GM20431 (cell line): ENCODE data around the gene LSM10.

Experiments
- in situ Hi-C: fragments of 300-500 bp; cut with MseI, MboI; formaldehyde crosslinking; loops from one replicate; pipeline ENCODE4 v1.15.0; 2020; ENCODE audit warnings: low sequenced_read_pairs; ENCODE audit not compliant: unreplicated experiment

LSM10 gene

DNA sequence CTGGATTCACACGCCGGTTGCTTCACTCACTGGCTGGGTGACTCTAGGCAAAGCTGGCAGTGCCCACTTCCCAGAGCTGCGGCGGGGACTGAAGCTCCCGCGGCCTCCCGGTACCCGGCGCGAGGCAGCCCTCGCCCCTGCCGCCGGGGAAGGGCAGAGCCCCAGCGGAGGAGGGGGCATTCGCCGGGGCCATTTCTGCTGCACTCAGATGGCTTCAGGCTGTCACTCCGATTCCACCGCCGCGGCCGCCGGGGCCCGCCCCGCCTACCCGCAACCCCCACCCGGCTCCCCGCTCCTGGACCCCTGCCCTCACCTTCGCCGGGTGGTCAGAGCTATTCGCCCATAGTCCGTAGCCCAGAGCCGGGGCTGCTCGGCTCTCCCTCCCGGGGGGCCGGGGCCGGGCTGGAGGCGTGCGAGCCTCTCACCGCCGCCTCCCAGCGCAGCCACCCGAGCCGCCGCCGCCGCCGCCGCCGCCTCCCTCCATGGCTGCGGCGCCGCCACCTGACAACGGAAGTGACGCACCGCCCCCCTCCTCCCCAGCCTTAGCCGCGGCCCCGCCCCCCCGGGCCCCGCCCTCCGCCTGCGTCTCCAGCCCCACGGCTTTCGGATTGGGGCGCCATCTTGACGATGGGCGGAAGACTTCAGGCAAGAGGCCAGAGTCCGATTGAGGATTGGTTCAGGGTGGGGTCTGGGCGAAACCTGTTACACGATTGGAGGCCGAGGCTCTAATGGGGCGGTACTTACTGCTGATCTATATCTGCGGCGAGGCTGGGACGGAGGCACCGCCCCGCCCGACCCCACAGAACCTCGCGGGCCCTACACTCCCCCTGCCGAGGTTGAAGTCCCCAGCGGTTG, 12.1 kb downstream of the LSM10 start, which contains the start of gene STK40:
STK40 (minus strand) TSS at position 515 of the 855 bp plus-strand sequence. CDS start 24,592 bp downstream, outside the sequence.
- in situ Hi-C loops: no loop called here

DNA sequence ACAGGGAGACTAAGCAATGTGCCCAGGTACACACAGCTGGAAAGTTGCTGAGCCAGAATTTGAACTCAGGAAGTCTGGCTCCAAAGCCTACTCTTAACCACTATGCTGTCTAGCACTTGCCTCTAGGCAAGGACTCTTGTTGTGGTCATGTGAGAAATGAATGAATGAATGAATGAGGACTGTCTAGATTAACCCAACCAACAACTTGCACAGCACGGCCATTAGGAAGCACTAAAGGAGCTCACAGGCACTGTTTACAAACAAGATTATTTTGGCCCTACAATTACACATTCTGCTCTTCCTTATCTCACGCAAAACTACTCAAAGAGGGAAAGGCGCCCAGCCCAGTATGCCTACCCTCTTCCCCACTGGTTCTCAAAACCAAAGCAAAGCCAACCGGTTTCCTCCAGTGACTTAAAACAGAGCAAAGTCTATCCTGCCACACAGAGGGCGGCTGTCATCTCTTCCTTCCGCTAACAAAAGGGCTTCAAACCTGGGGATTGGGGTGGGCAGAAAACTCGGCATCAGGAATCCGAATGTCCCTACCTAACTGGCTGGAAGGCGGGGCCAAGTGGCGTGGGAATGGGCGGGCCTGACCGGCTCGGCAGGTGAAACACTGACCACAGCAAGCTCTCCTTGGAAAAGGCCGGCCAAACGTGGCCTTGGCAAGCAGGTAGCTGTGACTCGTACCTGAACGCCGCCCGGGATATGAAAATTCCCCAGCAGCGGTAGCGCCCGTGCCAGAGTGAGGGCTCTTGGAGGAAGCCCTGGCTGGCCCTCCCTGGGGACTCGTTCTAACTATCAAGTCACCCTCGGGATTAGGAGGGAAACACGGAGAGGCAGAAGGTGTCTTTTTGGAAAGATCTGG, 12.9 kb downstream of the LSM10 start:
- in situ Hi-C loops: no loop called here

DNA sequence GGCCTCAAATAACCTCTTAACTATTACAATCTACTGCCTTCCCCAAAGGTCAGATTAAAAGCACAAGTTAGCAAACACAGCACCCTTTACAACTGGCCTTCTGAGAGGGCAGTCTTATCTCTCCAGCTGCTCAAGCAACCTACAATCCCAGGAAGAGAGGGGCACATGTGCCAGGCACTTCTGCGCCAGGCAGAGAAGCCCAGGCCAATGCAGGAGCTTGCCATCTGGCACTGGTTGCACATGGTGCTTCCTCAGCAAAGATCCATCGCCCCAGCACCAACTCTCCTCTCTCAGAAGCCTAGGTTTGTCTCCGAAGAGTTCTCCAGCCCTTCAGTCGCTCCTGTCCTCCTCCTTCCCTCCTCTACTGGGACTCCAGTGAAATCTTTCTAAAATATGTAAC, 14.5 kb downstream of the LSM10 start:
- in situ Hi-C loops: no loop called here

DNA sequence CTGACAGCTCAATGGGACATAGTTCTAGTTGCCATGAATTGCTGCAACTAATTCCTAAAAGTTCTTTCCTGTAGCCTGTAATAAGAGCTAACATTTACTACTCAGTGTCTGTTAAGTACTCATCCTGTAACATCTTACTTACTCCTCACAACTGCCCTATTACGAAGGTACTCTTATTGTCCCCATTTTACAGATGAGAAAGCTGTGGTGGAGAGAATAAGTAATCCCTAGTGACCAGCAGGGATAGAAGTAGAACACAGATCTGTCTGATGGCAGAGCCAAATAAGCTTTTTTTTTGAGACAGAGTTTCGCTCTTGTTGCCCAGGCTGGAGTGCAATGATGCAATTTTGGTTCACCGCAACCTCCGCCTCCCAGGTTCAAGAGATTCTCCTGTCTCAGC, 15.0 kb downstream of the LSM10 start:
- in situ Hi-C loops: no loop called here

DNA sequence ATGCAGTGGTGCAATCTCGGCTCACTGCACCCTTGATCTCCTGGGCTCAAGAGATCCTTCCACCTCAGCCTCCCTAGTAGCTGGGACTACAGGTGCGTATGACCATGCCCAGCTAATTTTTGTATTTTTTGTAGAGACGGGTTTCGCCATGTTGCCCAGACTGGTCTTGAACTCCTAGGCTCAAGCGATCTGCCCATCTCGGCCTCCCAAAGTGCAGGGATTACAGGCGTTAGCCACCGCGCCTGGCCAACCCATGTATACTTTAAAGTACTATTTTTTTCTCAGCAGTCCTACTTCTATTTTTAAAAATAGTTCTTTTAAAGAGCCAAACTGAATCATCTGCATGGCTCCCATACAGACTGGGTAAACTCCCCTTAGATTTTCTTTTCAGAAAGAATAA, 15.5 kb downstream of the LSM10 start:
- in situ Hi-C loops: no loop called here

DNA sequence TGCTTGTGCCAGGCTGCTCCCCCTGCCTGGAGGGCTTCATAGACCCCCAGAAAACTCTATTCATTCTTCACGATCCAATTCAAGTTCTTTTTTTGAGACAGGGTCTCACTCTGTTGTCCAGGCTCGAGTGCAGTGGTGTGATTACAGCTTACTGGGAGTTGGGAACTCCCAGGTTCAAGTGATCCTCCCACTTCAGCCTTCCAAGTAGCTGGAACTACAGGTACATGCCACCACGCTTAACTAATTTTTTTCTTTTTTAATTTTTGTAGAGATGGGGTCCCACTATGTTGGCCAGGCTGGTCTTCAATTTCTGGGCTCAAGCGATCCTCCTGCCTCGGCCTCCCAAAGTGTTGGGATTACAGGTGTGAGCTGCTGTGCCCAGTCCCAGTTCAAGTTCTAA, 16.3 kb downstream of the LSM10 start:
- in situ Hi-C loops: no loop called here

DNA sequence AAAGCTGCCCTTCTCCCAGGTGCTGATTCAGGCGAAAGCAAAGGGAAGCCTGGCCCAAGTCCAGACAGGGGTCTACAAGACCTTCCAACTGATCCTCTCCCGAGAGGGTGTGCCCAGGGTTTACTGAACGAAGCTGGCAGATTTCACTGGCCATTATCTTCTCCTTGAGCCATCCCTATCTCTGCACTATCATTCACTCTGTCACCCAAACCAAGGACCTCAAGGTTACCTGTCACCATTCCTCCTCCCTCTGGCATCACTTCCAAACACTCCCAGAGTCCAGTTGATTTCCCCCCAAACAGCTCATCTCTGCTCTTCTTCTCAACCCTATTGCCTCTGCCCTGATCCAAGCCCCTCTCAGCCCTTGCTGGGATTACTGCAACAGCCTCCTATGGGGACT, 16.9 kb downstream of the LSM10 start:
- in situ Hi-C loops: no loop called here

DNA sequence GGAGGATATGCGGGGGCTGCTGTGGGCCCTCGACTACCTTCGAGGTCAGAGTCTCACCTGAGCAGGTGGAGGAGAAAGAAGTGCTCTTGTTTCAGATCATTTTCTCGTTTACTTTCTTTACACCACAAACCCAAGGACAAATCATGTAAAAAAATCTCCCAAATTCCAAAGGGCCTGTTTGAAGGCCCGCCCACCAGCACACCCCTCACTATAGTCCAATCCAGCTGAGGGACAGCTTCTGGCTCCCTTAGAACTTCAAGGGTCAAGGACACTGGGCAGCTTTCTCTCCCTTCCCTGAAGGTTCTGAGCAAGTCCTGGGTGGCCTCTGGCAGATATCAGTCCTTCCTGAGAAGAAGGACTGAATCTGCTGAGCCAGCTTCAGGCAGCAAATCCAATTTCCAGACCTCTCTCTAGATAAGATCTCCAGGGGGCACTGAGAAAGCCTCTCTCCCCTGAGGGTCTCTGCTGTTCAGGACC, 17.5 kb downstream of the LSM10 start:
- in situ Hi-C loops: no loop called here

DNA sequence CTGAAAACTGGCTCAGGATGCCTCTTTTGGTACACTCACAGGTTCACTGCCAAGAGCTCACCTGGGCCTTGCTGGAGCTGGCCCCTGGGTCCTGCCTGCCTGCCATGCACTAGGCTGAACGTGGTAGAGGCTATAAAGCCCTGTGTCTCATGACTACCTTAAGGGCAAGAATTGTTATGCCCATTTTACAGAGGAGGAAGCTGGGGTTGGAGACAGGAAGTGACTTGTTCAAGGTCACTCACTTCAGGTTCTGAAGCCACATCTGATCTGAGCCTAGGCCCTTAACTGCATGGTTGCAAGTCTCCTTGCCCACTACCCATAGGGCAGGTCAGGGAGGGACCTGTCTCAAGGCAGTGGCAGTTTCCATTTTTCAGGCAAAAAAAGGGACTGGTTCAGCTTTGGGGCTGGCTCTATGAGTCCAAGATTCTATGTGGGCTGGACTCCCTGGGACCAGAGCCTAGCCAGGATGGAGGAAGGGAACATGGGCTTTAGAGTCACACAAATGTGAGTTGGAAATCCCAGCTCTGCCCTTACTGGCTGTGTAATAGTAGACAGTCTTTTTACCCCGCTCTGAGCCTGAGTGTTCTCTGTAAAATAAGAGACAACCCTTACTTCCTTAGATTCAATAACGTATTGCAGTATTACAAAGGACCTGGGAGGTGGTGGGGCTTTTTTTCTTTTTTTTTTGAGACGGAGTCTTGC, 19.8 kb downstream of the LSM10 start:
- in situ Hi-C loops: no loop called here

DNA sequence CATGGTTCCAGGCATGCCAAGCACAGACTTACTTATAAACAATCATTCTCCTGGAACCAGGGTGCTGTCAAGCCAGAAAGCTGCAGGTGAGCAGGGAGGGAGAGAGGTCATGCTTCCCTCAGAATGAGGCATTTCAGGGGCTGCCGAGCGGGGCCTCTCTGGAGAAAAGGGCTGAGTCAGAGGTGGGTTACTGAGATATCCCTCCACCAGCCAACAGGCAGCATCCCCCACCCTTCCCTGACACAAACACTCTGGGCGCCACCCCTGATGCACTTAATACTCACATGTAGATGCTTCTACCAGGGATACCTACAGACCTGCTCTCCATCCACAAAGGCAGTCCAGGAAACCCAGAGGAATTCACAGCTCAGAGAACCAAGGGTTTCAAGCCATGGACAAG, 25.1 kb downstream of the LSM10 start:
- in situ Hi-C loops: no loop called here

DNA sequence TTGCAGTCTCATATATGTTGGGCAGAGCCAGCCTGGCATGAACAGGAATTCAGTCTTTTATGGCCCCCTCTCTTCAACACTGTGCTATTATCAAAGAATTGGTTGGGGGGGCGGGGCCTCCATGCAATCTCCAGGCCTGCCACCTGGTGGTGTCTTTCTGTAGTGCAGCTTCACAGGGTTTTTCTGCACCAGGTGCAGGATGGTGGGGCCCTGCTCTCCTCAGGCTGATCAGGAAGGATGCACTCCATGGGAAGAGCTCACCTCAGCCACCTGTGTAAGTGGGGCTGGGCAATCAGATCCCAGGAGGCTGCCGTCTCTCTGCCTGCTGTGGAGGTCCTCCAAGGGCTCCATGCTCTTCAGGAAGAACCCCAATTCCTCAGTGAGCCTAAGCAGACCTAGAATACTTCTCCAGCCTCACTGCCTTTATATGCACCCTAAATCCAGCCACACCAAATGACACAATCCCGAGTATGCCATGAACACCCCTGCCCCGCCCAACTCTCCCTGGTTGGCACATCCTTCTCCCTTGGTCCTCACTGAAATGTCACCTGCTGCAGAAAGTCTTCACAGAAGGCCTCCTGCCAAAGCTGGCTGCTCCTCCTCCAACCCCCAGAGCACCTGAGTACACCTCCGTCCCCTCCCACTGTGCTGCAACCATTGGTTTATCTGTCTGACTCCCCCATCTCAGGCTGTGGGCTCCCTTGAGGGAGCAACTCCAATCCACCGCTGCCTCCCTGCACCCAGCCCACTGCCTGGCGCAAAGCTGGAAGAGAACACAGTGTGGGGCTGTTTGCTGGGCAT, 28.4 kb downstream of the LSM10 start:
- in situ Hi-C loops: no loop called here

DNA sequence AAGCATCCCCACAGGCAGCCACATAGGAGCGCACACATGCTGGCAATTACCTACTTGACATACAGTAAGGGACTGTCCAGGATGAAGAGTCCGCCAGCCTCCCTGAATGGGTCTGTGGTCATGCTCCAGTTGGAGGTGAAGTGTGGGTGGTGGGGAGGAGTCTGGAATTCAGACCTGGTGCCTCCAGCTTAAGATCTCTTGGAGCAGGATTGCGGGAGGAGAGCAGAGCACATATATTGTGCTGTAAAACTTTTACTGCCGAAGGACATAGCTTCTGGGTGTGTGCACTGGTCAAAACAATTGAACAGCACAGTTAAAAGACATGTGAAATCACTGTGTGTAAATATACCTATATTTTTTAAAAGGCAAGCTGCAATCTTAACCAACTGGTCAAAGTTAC, 29.9 kb downstream of the LSM10 start:
- in situ Hi-C loops: no loop called here

DNA sequence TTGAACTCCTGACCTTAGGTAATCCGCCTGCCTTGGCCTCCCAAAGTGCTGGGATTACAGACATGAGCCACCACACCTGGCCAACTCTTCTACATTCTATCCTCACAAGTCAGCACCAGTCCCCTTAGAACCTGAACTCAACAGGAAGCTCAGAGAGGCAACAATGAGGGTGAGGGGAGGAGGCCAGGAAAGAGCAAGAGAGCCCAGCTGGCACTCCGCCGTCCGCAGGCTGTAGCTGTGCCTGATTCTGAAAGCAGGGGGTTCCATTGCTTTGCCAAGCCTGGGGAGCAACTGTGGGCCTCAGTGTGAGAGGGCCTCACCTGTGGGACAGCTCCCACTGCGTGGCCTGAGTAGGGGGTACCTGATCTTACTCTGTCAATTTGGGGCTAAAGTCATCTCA, 30.6 kb downstream of the LSM10 start:
- in situ Hi-C loops: no loop called here

DNA sequence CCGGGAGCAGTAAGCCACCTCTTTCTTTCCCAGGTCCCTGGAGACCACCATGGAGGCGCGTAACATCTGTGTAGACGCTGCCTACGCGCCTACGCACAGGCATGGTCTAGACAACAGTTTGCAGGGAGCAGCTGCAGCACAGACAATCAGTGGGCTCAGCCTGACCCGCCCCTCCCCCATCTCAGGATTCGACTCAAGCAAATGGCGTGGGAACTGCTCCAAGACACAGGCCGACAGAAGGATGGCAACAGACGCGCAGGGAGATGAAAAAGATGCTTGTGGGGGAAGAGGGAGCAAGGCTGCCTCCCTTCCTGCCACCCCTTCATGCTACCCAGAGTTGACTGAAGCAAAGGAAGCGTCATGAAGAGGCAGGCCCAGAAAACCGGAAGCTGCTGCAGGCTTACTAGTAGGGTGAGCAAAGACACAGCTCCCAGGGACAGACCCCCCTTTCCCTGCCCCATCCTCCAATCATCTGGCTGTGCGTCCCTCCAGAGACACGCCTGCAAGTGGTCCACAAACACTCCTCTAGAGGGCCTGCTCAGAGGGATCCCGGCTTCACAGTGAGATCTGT, 31.5 kb downstream of the LSM10 start:
- in situ Hi-C loops: no loop called here

DNA sequence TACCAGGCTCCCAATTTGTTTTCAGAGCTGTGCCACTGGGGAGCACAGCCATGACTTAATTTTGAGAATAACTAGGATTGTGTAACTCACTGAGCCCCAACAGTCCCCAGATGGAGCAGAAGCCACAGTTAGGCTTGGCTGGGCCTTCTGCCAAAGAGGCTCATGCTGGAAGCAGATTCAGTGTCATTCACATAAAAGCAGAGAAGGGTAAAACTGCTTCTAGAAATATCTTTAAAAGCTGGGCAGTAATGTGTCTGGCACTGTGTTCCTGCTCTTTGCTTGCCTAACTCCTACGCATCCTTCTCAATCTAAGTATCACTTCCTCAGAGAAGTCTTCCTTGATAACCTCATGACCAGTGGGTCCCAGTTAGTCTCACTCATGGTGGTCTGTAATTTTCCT, 32.3 kb downstream of the LSM10 start:
- in situ Hi-C loops: no loop called here

DNA sequence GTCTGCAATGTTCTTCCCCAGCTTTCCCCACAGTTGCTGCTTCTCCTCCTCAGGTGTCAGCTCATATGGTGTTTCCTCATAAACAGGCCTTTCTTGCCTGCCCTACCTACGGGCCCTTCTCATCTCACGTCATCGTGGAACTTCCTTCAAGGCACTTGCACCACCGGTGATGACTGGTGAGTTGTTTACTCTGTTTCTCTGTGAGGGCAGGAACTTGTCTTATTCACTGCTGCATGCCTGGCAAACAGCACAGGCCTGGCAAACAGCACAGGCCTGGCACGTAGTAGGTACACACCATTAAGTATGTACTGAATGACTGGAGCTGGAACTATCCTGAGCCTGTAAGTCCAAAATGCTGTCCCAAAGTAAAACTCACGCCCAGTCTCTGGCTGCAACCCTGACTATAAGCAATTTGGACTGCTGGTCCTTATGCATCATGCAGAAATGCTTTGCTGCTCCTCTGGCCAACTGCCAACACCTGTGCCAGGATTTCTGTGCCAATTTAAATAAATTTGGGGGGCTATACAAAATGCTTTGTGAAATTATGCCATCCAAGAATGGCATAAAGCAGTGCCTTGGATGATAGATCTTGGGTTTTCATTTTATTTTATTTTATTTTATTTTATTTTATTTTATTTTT, 37.7 kb downstream of the LSM10 start:
- in situ Hi-C loops: no loop called here

DNA sequence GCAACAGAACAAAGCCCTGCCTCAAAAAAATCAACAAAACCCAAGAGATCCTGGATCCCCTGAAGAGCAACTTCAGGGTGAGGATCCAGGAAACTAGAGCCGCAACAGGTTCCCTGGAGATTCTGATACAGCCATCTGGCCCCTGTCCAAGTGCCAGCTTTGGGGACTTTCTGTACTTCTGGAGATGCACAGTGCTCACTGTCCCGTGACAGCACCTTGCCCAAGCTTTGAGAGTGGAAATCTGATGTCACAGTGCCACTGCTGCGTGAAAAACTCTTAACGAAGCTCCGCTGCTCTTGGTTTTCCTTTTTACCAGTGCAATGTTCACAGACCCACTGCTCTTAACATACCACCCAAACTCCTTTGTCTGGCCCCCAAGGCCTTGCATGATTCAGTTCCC, 38.3 kb downstream of the LSM10 start:
- in situ Hi-C loops: no loop called here

DNA sequence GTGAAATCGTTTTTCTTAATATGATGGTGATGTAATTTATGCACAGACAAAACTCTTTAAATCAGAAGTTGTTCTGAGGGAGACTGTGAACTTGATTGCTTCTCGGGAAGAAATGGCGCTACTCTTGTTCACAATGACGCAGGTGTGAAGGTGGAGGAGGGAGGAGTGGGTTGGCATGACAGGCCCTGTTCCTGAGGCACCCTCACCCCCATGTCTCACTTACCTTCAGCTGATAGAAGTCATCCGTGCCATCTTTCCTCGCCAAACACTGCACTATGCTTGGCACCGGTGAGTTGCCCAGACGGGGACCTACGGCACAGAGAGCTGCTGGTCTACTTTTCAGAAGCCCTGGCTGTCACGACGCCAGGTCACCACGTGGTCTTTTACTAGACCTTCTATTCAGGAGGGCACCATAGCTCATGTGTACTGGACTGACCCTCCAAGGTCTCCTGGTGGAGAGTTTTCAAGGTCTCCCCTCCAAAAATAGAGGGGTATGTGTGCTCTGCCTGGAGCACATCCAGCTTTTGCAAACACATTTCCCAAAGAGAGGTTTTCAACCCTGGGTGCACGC, 39.1 kb downstream of the LSM10 start:
- in situ Hi-C loops: no loop called here

DNA sequence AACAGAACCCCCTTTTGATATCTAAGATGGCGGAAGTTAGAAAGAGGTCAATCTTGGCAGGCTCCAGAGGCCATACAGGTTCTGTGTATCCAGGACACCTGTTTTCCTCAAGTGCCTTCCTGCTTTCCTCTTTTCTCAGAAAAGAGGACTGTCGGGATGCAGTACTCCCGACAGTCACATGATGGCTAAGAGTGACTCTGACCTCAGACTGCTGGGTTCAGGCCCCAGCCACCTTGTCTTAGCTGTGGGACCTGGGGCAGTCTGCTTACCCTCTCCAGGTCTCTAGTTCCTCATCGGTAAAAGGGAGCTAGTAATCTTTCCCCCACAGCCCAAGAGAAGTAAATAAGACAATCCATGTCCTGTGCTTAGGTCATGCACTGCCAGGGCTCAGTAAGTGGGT, 41.9 kb downstream of the LSM10 start:
- in situ Hi-C loops: no loop called here
